Panc1 (cell line): ENCODE measurements around the gene AIG1. TPM values are rescaled to one million over a fixed set of nuclear protein-coding genes. Genes with fewer than 3 reads are reported as not detected.

Source experiments
- ATAC-seq: fragments of 200-7000 bp; cut with Tn5 transposase; 2 replicates; pipeline ENCODE4 v1.9.1; 2020; ENCODE audit warnings: mild to moderate bottlenecking, moderate library complexity
- BruUV-seq: library from RNA; stranded (reverse); fragments of 400-500 nt; replicated peaks from 2 replicates; lab custom pipeline; 2021; lab: Mats Ljungman, UMichigan
- CTCF ChIA-PET: fragments of 300-600 bp; sonication (Branson Sonifier 250); formaldehyde crosslinking; loops from one replicate; lab custom pipeline; 2022; ENCODE audit warnings: antibody characterized with exemption; lab: Charles Lee
- POLR2A ChIA-PET: fragments of 300-600 bp; sonication (Branson Sonifier 250); formaldehyde crosslinking; loops from one replicate; lab custom pipeline; 2022; ENCODE audit warnings: antibody characterized with exemption; lab: Charles Lee
- DNase-seq: peaks from one replicate; pipeline ENCODE4 v3.0.0-alpha.2; 2010; ENCODE audit warnings: low read depth, low spot score
- H3K27ac ChIP-seq: 2 replicates; pipeline ENCODE4 v1.5.1; 2011; ENCODE audit warnings: mild to moderate bottlenecking, low read length, inconsistent platforms
- H3K27me3 ChIP-seq: fragments of 200-500 bp; sonication (Bioruptor generic); 2 replicates; pipeline ENCODE4 v1.6.0; 2014; ENCODE audit warnings: low read length, inconsistent platforms; ENCODE audit not compliant: control insufficient read depth, insufficient read depth
- H3K36me3 ChIP-seq: fragments of 200-500 bp; sonication (Bioruptor generic); 2 replicates; pipeline ENCODE4 v1.5.1; 2014; ENCODE audit warnings: inconsistent platforms, mild to moderate bottlenecking, low read length, moderate library complexity; ENCODE audit not compliant: control insufficient read depth, insufficient read depth
- H3K4me1 ChIP-seq: 2 replicates; pipeline ENCODE4 v1.5.1; 2011; ENCODE audit warnings: inconsistent platforms, mild to moderate bottlenecking, low read length, moderate library complexity; ENCODE audit not compliant: control insufficient read depth, insufficient read depth
- H3K4me3 ChIP-seq, 2 experiments: 2 replicates each; pipeline ENCODE4 v1.5.1; 2011 to 2012; ENCODE audit warnings: low read depth in 2 of 2, low read length in 2 of 2, mild to moderate bottlenecking in 2 of 2, inconsistent platforms in 1 of 2, moderate library complexity in 1 of 2
- H3K9me3 ChIP-seq: fragments of 200-500 bp; sonication (Bioruptor generic); 2 replicates; pipeline ENCODE4 v1.5.1; 2014; ENCODE audit warnings: low read depth, mild to moderate bottlenecking, inconsistent platforms, low read length, moderate library complexity; ENCODE audit not compliant: control insufficient read depth, insufficient read depth
- POLR2AphosphoS5 ChIP-seq: IDR thresholded peaks from 2 replicates; pipeline ENCODE4 v1.6.1; 2012; ENCODE audit warnings: mild to moderate bottlenecking, low read depth, low read length, moderate library complexity
- SIN3A ChIP-seq: IDR thresholded peaks from 2 replicates; pipeline ENCODE4 v1.6.1; 2012; ENCODE audit warnings: low read depth, mild to moderate bottlenecking, low read length, moderate library complexity, borderline replicate concordance; ENCODE audit not compliant: insufficient read depth
- TCF7L2 ChIP-seq: IDR thresholded peaks from 2 replicates; pipeline ENCODE4 v1.6.1; 2011; ENCODE audit warnings: mild to moderate bottlenecking, low read depth, low read length, inconsistent platforms
- in situ Hi-C: cut with HindIII; loops from 2 replicates; pipeline ENCODE4 v1.10.0; 2016; ENCODE audit warnings: low sequenced_read_pairs, low pct_unique_long_range_greater_than_20kb
- intact Hi-C: fragments of 100-400 bp; cut with micrococcal nuclease; formaldehyde crosslinking; loops from one replicate; pipeline ENCODE4 v1.10.0; 2022; ENCODE audit not compliant: unreplicated experiment
- total RNA-seq: library from RNA; stranded (reverse); gene quantifications from one replicate; pipeline ENCODE4 v1.2.1, GENCODE V29; 2021; ENCODE audit not compliant: unreplicated experiment
- TF ChIP-seq, protein P1 (sequence below), 2 experiments: IDR thresholded peaks; 2 replicates each; pipeline ENCODE4 v1.6.1; 2011 to 2012; ENCODE audit warnings: low read depth in 2 of 2, control low read depth in 1 of 2, low read length in 1 of 2, mild to moderate bottlenecking in 1 of 2, moderate library complexity in 1 of 2; ENCODE audit not compliant: insufficient read depth in 1 of 2
- TF ChIP-seq, protein P2 (sequence below): fragments of 450-650 bp; IDR thresholded peaks from 2 replicates; pipeline ENCODE4 v1.5.1; 2017; ENCODE audit warnings: mild to moderate bottlenecking

Gene AIG1
- total RNA-seq, 1 experiment from 2014 or later, result 23.9 TPM

DNA sequence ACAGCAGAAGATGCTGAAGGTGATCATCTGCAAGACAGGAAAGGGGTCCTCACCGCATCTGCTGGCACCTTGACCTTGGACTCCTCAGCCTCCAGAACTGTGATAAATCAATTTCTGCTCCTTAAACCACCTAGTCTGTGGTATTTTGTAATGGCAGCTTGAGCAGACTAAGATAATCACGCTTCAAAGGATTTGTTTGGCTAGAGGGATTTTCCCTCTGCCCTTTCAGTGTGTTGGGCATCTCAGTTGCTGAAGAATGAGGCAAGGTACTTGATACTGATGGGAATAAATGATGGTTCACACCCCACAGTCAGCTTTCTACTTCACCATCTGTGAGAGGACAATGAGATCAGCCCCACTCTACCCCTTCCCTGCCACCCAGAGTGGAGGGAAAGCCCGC, 329.6 kb downstream of the AIG1 start:
- POLR2A ChIA-PET, result no interaction called here
- BruUV-seq, result no TSS peak
- 0 out of 2 replicates have a peak, but pooled peaks cover 3% of the 10 kb centered on the region for H3K27me3 ChIP-seq
- intact Hi-C loops (no loop called here), in situ Hi-C loops (no loop called here)
- no peak overlapping the region for H3K27ac ChIP-seq
- CTCF ChIA-PET, result no interaction called here
- no peaks in the 10 kb centered on the region for H3K4me1 ChIP-seq
- ATAC-seq, result no peak
- no peak for DNase-seq
- H3K4me3 ChIP-seq, result no peak overlapping the region
- H3K36me3 ChIP-seq, result no peaks in the 10 kb centered on the region
- no peaks in the 10 kb centered on the region for H3K9me3 ChIP-seq
- TF ChIP-seq, protein P1, sequence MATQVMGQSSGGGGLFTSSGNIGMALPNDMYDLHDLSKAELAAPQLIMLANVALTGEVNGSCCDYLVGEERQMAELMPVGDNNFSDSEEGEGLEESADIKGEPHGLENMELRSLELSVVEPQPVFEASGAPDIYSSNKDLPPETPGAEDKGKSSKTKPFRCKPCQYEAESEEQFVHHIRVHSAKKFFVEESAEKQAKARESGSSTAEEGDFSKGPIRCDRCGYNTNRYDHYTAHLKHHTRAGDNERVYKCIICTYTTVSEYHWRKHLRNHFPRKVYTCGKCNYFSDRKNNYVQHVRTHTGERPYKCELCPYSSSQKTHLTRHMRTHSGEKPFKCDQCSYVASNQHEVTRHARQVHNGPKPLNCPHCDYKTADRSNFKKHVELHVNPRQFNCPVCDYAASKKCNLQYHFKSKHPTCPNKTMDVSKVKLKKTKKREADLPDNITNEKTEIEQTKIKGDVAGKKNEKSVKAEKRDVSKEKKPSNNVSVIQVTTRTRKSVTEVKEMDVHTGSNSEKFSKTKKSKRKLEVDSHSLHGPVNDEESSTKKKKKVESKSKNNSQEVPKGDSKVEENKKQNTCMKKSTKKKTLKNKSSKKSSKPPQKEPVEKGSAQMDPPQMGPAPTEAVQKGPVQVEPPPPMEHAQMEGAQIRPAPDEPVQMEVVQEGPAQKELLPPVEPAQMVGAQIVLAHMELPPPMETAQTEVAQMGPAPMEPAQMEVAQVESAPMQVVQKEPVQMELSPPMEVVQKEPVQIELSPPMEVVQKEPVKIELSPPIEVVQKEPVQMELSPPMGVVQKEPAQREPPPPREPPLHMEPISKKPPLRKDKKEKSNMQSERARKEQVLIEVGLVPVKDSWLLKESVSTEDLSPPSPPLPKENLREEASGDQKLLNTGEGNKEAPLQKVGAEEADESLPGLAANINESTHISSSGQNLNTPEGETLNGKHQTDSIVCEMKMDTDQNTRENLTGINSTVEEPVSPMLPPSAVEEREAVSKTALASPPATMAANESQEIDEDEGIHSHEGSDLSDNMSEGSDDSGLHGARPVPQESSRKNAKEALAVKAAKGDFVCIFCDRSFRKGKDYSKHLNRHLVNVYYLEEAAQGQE (IDR thresholded peaks at IDR 0.05; ENCODE audit: insufficient read depth in 1 of 2, low read depth in 2 of 2, low read length in 1 of 2), result no peak
- TF ChIP-seq TCF7L2 (no peak), SIN3A (no peak), POLR2AphosphoS5 (no peak)
- TF ChIP-seq, protein P2, sequence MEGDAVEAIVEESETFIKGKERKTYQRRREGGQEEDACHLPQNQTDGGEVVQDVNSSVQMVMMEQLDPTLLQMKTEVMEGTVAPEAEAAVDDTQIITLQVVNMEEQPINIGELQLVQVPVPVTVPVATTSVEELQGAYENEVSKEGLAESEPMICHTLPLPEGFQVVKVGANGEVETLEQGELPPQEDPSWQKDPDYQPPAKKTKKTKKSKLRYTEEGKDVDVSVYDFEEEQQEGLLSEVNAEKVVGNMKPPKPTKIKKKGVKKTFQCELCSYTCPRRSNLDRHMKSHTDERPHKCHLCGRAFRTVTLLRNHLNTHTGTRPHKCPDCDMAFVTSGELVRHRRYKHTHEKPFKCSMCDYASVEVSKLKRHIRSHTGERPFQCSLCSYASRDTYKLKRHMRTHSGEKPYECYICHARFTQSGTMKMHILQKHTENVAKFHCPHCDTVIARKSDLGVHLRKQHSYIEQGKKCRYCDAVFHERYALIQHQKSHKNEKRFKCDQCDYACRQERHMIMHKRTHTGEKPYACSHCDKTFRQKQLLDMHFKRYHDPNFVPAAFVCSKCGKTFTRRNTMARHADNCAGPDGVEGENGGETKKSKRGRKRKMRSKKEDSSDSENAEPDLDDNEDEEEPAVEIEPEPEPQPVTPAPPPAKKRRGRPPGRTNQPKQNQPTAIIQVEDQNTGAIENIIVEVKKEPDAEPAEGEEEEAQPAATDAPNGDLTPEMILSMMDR, result no peak

Other genes starting within 250 kb of the AIG1 start
- 10.3 TPM for gene HIVEP2, start 115.7 kb upstream of the AIG1 start, total RNA-seq